NT2/D1 (cell line): ENCODE data around the gene MBD3L4.
"Not testable (repeated sequence)": the region's sequence is repeated elsewhere in the genome, so short reads cannot be mapped to it uniquely, and the experiment has no call there.

Experiments used
- DNase-seq: peaks from one replicate; pipeline ENCODE4 v3.0.0-alpha.2; 2011; ENCODE audit warnings: low read depth, low spot score
- H3K27me3 ChIP-seq: 2 replicates; pipeline ENCODE4 v1.6.0; 2011; ENCODE audit warnings: mild to moderate bottlenecking; ENCODE audit not compliant: insufficient read length, insufficient read depth
- H3K36me3 ChIP-seq: 2 replicates; pipeline ENCODE4 v1.6.1; 2011; ENCODE audit warnings: mild to moderate bottlenecking, low read length, mixed read lengths; ENCODE audit not compliant: insufficient read depth, insufficient read length
- H3K4me1 ChIP-seq: 2 replicates; pipeline ENCODE4 v1.5.1; 2011; ENCODE audit not compliant: insufficient read depth, insufficient read length
- H3K4me3 ChIP-seq: 2 replicates; pipeline ENCODE4 v1.5.1; 2011; ENCODE audit warnings: low read depth; ENCODE audit not compliant: insufficient read length
- H3K9ac ChIP-seq: 2 replicates; pipeline ENCODE4 v1.6.0; 2011; ENCODE audit warnings: low read depth; ENCODE audit not compliant: insufficient read length
- H3K9me3 ChIP-seq: 2 replicates; pipeline ENCODE4 v1.5.1; 2011; ENCODE audit warnings: mild to moderate bottlenecking, low read length; ENCODE audit not compliant: insufficient read depth

MBD3L4 gene

GRCh38 chr19:7055679-7056078 lies 15.7 kb upstream of the MBD3L4 start:
- H3K4me3 ChIP-seq, H3K9me3 ChIP-seq, H3K4me1 ChIP-seq, H3K36me3 ChIP-seq, H3K27me3 ChIP-seq, DNase-seq, H3K9ac ChIP-seq: not testable (repeated sequence)

GRCh38 chr19:7054635-7055368 lies 14.8 kb upstream of the MBD3L4 start:
- H3K4me3 ChIP-seq, DNase-seq, H3K36me3 ChIP-seq, H3K27me3 ChIP-seq, H3K9ac ChIP-seq, H3K4me1 ChIP-seq, H3K9me3 ChIP-seq: not testable (repeated sequence)

GRCh38 chr19:7052896-7053295 lies 12.9 kb upstream of the MBD3L4 start:
- not testable (repeated sequence) for H3K4me3 ChIP-seq, H3K36me3 ChIP-seq, H3K9ac ChIP-seq, H3K9me3 ChIP-seq, H3K27me3 ChIP-seq, H3K4me1 ChIP-seq, DNase-seq

- not testable (repeated sequence) for H3K36me3 ChIP-seq, H3K27me3 ChIP-seq, H3K4me3 ChIP-seq, H3K9ac ChIP-seq, DNase-seq, H3K4me1 ChIP-seq, H3K9me3 ChIP-seq
Observed at GRCh38 chr19:7051421-7051820, 11.4 kb upstream of the MBD3L4 start.

- H3K4me3 ChIP-seq, DNase-seq, H3K4me1 ChIP-seq, H3K27me3 ChIP-seq, H3K9me3 ChIP-seq, H3K36me3 ChIP-seq, H3K9ac ChIP-seq: not testable (repeated sequence)
Observed at GRCh38 chr19:7049021-7049420, 9.0 kb upstream of the MBD3L4 start, which contains the start of gene MBD3L2. MBD3L2 (plus strand) TSS chr19:7049321; CDS start chr19:7049374, 53 bp downstream.

- H3K9ac ChIP-seq, DNase-seq, H3K4me3 ChIP-seq, H3K27me3 ChIP-seq, H3K9me3 ChIP-seq, H3K36me3 ChIP-seq, H3K4me1 ChIP-seq: not testable (repeated sequence)
Observed at GRCh38 chr19:7041563-7041962, 1.6 kb upstream of the MBD3L4 start.

GRCh38 chr19:7030278-7030677 lies 9.7 kb downstream of the MBD3L4 start, which contains the start of gene MBD3L5:
MBD3L5 (plus strand) TSS chr19:7030578; CDS start chr19:7030612, 34 bp downstream.
- DNase-seq, H3K27me3 ChIP-seq, H3K36me3 ChIP-seq, H3K4me1 ChIP-seq, H3K9ac ChIP-seq, H3K9me3 ChIP-seq, H3K4me3 ChIP-seq: not testable (repeated sequence)

GRCh38 chr19:7028790-7029189 lies 11.2 kb downstream of the MBD3L4 start:
- H3K4me3 ChIP-seq, H3K4me1 ChIP-seq, H3K27me3 ChIP-seq, H3K36me3 ChIP-seq, DNase-seq, H3K9me3 ChIP-seq, H3K9ac ChIP-seq: not testable (repeated sequence)

- not testable (repeated sequence) for H3K4me3 ChIP-seq, H3K9me3 ChIP-seq, H3K4me1 ChIP-seq, H3K9ac ChIP-seq, DNase-seq, H3K27me3 ChIP-seq, H3K36me3 ChIP-seq
Observed at GRCh38 chr19:7021331-7021730, 18.6 kb downstream of the MBD3L4 start, which contains the start of gene MBD3L2B. MBD3L2B (minus strand) TSS chr19:7021431; CDS start chr19:7021397, 34 bp downstream.
